ENCODE measurements around the gene CCL3. TPM values are rescaled to one million over a fixed set of nuclear protein-coding genes. Genes with fewer than 3 reads are reported as not detected.

Gene CCL3
- not detected in 2 replicates for total RNA-seq (2014; rRNA removed; shearing (Covaris generic))
- 0.40 TPM in 1 of 2 replicates, not detected in the other for polyA plus RNA-seq (2016; fragmentation: Nextera tagmentation; extraction: Ambion mirVana)
- long read RNA-seq, result 0 reads

DNA sequence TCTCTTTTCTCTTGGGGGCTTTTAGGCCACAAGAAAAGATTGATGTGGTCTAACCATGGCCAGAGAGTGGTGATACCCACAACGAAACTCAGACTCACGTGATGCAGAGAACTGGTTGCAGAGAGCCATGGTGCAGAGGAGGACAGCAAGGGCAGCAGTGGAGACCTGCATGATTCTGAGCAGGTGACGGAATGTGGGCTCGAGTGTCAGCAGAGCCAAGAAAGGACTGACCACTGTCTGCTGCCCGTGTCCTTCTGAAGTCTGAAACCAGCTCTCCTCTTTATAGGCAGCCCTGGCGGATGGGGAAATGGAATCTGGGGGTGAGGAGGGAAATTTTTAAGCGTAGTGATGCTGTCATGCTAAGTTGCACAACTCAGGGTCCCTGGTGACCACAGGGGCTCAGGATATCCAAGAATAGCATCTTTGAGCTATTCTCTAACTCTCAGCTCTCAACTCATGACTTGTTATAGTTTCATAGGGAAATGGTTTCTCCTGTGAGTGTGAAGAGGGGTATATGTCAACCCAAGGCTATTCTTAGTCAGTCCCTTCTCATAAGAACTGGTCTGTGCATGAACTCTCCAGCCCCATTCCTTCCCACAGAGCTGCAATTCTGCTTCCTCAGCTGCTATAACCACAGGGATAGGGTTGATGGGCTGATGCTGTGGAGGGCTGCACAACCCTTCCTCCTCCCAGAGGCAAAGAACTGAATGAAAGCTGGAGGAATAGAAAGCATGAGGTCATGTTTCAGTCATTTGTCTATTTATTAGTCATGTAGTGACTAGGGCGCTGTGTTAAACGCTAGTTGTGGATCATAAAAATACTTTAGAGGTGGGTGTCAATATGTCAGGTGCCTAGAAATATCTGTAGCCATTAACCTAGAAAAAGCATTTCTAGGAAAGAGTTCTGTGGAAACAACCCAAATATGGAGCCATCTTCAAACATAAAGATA is at the start of gene CCL3:
TSS of gene CCL3 (minus strand) at position 256 of the 949 bp plus-strand sequence. CDS start at position 171, 85 bp downstream.
- H3K36me3 ChIP-seq (ENCODE audit: insufficient read depth), result no peaks in the 10 kb centered on the region
- DNase-seq (ENCODE audit: low spot score) (no peak), ATAC-seq (no peak)
- no peaks in the 10 kb centered on the region; the same call in 2 of the 3 replicates for H3K9me3 Mint-ChIP-seq
- H4K20me1 ChIP-seq (replicated peaks; ENCODE audit: insufficient read depth), result no peaks in the 10 kb centered on the region
- peaks cover 10% of the 10 kb centered on the region for H3K4me1 Mint-ChIP-seq
- no peaks in the 10 kb centered on the region for H3F3A ChIP-seq (replicated peaks; ENCODE audit: low read depth)
- peaks cover 7% of the 10 kb centered on the region; the same call in 1 of the 2 replicates for H3K4me1 ChIP-seq (ENCODE audit: insufficient read depth)
- no peak within 1 kb of the TSS for H3K4me3 ChIP-seq
- H3K27ac ChIP-seq (ENCODE audit: low read depth), result no peak within 1 kb of the TSS
- H3K36me3 Mint-ChIP-seq (ENCODE audit: low read depth), result no peaks in the 10 kb centered on the region
- H3K27me3 ChIP-seq (ENCODE audit: insufficient read depth), result no peaks in the 10 kb centered on the region
- 0 out of 2 replicates have a peak within 1 kb of the TSS, but pooled peaks have one; percentile 43 for H2AFZ ChIP-seq
- TF ChIP-seq, protein P1, sequence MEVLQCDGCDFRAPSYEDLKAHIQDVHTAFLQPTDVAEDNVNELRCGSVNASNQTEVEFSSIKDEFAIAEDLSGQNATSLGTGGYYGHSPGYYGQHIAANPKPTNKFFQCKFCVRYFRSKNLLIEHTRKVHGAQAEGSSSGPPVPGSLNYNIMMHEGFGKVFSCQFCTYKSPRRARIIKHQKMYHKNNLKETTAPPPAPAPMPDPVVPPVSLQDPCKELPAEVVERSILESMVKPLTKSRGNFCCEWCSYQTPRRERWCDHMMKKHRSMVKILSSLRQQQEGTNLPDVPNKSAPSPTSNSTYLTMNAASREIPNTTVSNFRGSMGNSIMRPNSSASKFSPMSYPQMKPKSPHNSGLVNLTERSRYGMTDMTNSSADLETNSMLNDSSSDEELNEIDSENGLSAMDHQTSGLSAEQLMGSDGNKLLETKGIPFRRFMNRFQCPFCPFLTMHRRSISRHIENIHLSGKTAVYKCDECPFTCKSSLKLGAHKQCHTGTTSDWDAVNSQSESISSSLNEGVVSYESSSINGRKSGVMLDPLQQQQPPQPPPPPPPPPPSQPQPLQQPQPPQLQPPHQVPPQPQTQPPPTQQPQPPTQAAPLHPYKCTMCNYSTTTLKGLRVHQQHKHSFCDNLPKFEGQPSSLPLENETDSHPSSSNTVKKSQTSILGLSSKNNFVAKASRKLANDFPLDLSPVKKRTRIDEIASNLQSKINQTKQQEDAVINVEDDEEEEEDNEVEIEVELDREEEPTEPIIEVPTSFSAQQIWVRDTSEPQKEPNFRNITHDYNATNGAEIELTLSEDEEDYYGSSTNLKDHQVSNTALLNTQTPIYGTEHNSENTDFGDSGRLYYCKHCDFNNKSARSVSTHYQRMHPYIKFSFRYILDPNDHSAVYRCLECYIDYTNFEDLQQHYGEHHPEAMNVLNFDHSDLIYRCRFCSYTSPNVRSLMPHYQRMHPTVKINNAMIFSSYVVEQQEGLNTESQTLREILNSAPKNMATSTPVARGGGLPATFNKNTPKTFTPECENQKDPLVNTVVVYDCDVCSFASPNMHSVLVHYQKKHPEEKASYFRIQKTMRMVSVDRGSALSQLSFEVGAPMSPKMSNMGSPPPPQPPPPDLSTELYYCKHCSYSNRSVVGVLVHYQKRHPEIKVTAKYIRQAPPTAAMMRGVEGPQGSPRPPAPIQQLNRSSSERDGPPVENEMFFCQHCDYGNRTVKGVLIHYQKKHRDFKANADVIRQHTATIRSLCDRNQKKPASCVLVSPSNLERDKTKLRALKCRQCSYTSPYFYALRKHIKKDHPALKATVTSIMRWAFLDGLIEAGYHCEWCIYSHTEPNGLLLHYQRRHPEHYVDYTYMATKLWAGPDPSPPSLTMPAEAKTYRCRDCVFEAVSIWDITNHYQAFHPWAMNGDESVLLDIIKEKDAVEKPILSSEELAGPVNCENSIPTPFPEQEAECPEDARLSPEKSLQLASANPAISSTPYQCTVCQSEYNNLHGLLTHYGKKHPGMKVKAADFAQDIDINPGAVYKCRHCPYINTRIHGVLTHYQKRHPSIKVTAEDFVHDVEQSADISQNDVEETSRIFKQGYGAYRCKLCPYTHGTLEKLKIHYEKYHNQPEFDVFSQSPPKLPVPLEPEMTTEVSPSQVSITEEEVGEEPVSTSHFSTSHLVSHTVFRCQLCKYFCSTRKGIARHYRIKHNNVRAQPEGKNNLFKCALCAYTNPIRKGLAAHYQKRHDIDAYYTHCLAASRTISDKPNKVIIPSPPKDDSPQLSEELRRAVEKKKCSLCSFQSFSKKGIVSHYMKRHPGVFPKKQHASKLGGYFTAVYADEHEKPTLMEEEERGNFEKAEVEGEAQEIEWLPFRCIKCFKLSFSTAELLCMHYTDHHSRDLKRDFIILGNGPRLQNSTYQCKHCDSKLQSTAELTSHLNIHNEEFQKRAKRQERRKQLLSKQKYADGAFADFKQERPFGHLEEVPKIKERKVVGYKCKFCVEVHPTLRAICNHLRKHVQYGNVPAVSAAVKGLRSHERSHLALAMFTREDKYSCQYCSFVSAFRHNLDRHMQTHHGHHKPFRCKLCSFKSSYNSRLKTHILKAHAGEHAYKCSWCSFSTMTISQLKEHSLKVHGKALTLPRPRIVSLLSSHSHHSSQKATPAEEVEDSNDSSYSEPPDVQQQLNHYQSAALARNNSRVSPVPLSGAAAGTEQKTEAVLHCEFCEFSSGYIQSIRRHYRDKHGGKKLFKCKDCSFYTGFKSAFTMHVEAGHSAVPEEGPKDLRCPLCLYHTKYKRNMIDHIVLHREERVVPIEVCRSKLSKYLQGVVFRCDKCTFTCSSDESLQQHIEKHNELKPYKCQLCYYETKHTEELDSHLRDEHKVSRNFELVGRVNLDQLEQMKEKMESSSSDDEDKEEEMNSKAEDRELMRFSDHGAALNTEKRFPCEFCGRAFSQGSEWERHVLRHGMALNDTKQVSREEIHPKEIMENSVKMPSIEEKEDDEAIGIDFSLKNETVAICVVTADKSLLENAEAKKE (CRISPR knock-in tag; IDR thresholded peaks at IDR 0.05), result no peak
- TF ChIP-seq NANOG (IDR thresholded peaks at IDR 0.05; ENCODE audit: borderline replicate concordance) (no peak), EZH2 (IDR thresholded peaks at IDR 0.05; ENCODE audit: low read depth, unreplicated experiment) (no peak), ZNF114 (CRISPR knock-in tag; IDR thresholded peaks at IDR 0.05) (no peak), POLR2AphosphoS5 (IDR thresholded peaks at IDR 0.05; ENCODE audit: low read depth) (no peak), CREB1 (CRISPR knock-in tag; IDR thresholded peaks at IDR 0.05; ENCODE audit: low read depth) (no peak), ZNF331 (CRISPR knock-in tag; IDR thresholded peaks at IDR 0.05; ENCODE audit: low read depth) (no peak)
- TF ChIP-seq, protein P2, sequence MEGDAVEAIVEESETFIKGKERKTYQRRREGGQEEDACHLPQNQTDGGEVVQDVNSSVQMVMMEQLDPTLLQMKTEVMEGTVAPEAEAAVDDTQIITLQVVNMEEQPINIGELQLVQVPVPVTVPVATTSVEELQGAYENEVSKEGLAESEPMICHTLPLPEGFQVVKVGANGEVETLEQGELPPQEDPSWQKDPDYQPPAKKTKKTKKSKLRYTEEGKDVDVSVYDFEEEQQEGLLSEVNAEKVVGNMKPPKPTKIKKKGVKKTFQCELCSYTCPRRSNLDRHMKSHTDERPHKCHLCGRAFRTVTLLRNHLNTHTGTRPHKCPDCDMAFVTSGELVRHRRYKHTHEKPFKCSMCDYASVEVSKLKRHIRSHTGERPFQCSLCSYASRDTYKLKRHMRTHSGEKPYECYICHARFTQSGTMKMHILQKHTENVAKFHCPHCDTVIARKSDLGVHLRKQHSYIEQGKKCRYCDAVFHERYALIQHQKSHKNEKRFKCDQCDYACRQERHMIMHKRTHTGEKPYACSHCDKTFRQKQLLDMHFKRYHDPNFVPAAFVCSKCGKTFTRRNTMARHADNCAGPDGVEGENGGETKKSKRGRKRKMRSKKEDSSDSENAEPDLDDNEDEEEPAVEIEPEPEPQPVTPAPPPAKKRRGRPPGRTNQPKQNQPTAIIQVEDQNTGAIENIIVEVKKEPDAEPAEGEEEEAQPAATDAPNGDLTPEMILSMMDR (conservative IDR thresholded peaks at IDR 0.05; ENCODE audit: low read depth in 2 of 2), result no peak
- TF ChIP-seq, protein P3, sequence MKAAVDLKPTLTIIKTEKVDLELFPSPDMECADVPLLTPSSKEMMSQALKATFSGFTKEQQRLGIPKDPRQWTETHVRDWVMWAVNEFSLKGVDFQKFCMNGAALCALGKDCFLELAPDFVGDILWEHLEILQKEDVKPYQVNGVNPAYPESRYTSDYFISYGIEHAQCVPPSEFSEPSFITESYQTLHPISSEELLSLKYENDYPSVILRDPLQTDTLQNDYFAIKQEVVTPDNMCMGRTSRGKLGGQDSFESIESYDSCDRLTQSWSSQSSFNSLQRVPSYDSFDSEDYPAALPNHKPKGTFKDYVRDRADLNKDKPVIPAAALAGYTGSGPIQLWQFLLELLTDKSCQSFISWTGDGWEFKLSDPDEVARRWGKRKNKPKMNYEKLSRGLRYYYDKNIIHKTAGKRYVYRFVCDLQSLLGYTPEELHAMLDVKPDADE (IDR thresholded peaks at IDR 0.05), result no peak
- TF ChIP-seq, protein P4, sequence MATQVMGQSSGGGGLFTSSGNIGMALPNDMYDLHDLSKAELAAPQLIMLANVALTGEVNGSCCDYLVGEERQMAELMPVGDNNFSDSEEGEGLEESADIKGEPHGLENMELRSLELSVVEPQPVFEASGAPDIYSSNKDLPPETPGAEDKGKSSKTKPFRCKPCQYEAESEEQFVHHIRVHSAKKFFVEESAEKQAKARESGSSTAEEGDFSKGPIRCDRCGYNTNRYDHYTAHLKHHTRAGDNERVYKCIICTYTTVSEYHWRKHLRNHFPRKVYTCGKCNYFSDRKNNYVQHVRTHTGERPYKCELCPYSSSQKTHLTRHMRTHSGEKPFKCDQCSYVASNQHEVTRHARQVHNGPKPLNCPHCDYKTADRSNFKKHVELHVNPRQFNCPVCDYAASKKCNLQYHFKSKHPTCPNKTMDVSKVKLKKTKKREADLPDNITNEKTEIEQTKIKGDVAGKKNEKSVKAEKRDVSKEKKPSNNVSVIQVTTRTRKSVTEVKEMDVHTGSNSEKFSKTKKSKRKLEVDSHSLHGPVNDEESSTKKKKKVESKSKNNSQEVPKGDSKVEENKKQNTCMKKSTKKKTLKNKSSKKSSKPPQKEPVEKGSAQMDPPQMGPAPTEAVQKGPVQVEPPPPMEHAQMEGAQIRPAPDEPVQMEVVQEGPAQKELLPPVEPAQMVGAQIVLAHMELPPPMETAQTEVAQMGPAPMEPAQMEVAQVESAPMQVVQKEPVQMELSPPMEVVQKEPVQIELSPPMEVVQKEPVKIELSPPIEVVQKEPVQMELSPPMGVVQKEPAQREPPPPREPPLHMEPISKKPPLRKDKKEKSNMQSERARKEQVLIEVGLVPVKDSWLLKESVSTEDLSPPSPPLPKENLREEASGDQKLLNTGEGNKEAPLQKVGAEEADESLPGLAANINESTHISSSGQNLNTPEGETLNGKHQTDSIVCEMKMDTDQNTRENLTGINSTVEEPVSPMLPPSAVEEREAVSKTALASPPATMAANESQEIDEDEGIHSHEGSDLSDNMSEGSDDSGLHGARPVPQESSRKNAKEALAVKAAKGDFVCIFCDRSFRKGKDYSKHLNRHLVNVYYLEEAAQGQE (IDR thresholded peaks at IDR 0.05; ENCODE audit: unreplicated experiment), result no peak
- H3K4me2 ChIP-seq, result no peak within 1 kb of the TSS
- H3K9me2 ChIP-seq (ENCODE audit: insufficient read depth), result no peaks in the 10 kb centered on the region
- no peak within 1 kb of the TSS for H3K4me3 Mint-ChIP-seq
- H3K79me2 ChIP-seq (replicated peaks; ENCODE audit: insufficient read depth), result no peaks in the 10 kb centered on the region
- peaks cover 10% of the 10 kb centered on the region for H3K27me3 Mint-ChIP-seq (ENCODE audit: insufficient read depth, low read depth, poor library complexity)
- no peak within 1 kb of the TSS for H3K27ac Mint-ChIP-seq
